ENCODE measurements around the gene HSD17B12. TPM values are rescaled to one million over a fixed set of nuclear protein-coding genes. Genes with fewer than 3 reads are reported as not detected.

The HSD17B12 gene
- total and polyA plus RNA-seq, 2 of the 13 experiments (the other 11 are each of a cell fraction or from before 2014, with no cell fraction given): 50.3 to 117 TPM

DNA sequence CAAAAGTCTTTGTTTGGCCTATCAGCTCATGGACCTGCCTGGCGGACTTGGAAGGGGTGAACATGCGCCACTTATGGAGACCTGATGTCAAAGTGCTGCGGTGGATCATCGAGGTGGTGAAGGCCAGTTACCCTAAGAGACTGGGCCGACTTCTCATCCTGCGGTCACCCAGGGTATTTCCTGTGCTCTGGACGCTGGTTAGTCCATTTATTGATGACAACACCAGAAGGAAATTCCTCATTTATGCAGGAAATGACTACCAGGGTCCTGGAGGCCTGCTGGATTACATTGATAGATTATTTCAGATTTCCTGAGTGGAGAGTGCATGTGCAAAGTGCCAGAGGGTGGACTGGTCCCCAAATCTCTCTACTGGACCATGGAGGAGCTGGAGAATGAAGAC is 218.0 kb downstream of the HSD17B12 start:
- no peaks in the 10 kb centered on the region for H3K4me1 ChIP-seq (ENCODE audit: insufficient read depth, low read length)
- no peak overlapping the region for H2AFZ ChIP-seq (ENCODE audit: low read length)
- ChIA-PET POLR2A (no interaction called here), CTCF (ENCODE audit: low intra/inter-chr PET ratio, low total read pairs) (no interaction called here)
- in situ Hi-C loops (cut with HindIII; ENCODE audit: extremely low pct_ligation_motif_present, low pct_unique_long_range_greater_than_20kb) (no loop called here), intact Hi-C loops (cut with micrococcal nuclease; ENCODE audit: unreplicated experiment) (no loop called here)
- H4K20me1 ChIP-seq (ENCODE audit: insufficient read depth, low read length): no peaks in the 10 kb centered on the region
- H3K4me2 ChIP-seq (ENCODE audit: low read depth, low read length): no peak overlapping the region
- H3K4me3 ChIP-seq (replicated peaks in 1 of 3; ENCODE audit: insufficient read depth in 1 of 3, low read depth in 2 of 3, low read length in 3 of 3): no peak overlapping the region
- H3K36me3 ChIP-seq (replicated peaks in 1 of 2; ENCODE audit: control insufficient read depth in 1 of 2, insufficient read depth in 2 of 2, low read length in 2 of 2): peaks cover 10 to 54% of the 10 kb centered on the region in 2 experiments; a peak in 4 of 5 replicates
- H3K9me3 ChIP-seq (ENCODE audit: low read length): no peaks in the 10 kb centered on the region
- no peak overlapping the region for H3K9ac ChIP-seq (ENCODE audit: insufficient read depth, low read depth, low read length)
- FAIRE-seq (no peak), DNase-seq (ENCODE audit: low spot score) (no peak), ATAC-seq (no peak)
- no peaks in the 10 kb centered on the region for H3K27me3 ChIP-seq (ENCODE audit: control insufficient read depth in 1 of 2, insufficient read depth in 2 of 2, low read length in 2 of 2)
- WGBS (ENCODE audit: low lambda C conversion rate): 94% methylated on average over 7 of the region's 7 CpGs
- TF ChIP-seq, protein P1, sequence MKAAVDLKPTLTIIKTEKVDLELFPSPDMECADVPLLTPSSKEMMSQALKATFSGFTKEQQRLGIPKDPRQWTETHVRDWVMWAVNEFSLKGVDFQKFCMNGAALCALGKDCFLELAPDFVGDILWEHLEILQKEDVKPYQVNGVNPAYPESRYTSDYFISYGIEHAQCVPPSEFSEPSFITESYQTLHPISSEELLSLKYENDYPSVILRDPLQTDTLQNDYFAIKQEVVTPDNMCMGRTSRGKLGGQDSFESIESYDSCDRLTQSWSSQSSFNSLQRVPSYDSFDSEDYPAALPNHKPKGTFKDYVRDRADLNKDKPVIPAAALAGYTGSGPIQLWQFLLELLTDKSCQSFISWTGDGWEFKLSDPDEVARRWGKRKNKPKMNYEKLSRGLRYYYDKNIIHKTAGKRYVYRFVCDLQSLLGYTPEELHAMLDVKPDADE (CRISPR knock-in tag; IDR thresholded peaks at IDR 0.05): no peak
- no peak for TF ChIP-seq ZNF737 (CRISPR knock-in tag; IDR thresholded peaks at IDR 0.05; ENCODE audit: borderline replicate concordance)
- H3K27ac ChIP-seq (ENCODE audit: extremely low read length, insufficient read depth, low read length): no peak overlapping the region
- no peaks in the 10 kb centered on the region for H3K79me2 ChIP-seq (ENCODE audit: insufficient read depth, low read length)
- no TSS peak for BruUV-seq (replicated peaks)

DNA sequence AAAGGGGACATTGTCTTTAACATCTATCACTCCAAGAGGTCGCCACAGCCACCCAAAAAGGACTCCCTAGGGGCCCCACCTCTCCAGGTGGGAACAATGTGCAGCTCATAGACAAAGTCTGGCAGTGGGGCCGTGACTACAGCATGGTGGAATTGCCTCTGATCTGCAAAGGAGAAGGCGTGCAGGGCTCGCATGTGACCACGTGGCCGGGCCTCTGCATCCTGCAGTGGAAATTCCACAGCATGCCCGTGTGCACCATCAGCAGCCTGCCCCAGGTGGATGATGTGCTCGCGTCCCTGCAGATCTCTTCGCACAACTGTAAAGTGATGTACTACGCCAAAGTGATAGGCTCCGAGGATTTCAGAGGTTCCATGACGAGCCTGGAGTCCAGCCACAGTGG is 218.6 kb downstream of the HSD17B12 start:
- Histone ChIP-seq H3K36me3 (replicated peaks in 1 of 2; ENCODE audit: control insufficient read depth in 1 of 2, insufficient read depth in 2 of 2, low read length in 2 of 2) (peaks cover 10 to 51% of the 10 kb centered on the region in 2 experiments; a peak in 4 of 5 replicates), H3K79me2 (ENCODE audit: insufficient read depth, low read length) (no peaks in the 10 kb centered on the region), H3K27me3 (ENCODE audit: control insufficient read depth in 1 of 2, insufficient read depth in 2 of 2, low read length in 2 of 2) (no peaks in the 10 kb centered on the region), H3K9ac (ENCODE audit: insufficient read depth, low read depth, low read length) (no peak overlapping the region), H3K4me1 (ENCODE audit: insufficient read depth, low read length) (no peaks in the 10 kb centered on the region), H3K9me3 (ENCODE audit: low read length) (no peaks in the 10 kb centered on the region), H3K27ac (ENCODE audit: extremely low read length, insufficient read depth, low read length) (no peak overlapping the region), H2AFZ (ENCODE audit: low read length) (no peak overlapping the region), H3K4me3 (replicated peaks in 1 of 3; ENCODE audit: insufficient read depth in 1 of 3, low read depth in 2 of 3, low read length in 3 of 3) (no peak overlapping the region), H4K20me1 (ENCODE audit: insufficient read depth, low read length) (no peaks in the 10 kb centered on the region), H3K4me2 (ENCODE audit: low read depth, low read length) (no peak overlapping the region)
- intact Hi-C loops (cut with micrococcal nuclease; ENCODE audit: unreplicated experiment): no loop called here
- BruUV-seq (replicated peaks): no TSS peak
- 91% methylated on average over 13 of the region's 13 CpGs for WGBS (ENCODE audit: low lambda C conversion rate)
- ATAC-seq (no peak), DNase-seq (ENCODE audit: low spot score) (no peak), FAIRE-seq (no peak)
- in situ Hi-C loops (cut with HindIII; ENCODE audit: extremely low pct_ligation_motif_present, low pct_unique_long_range_greater_than_20kb): no loop called here
- ChIA-PET CTCF (ENCODE audit: low intra/inter-chr PET ratio, low total read pairs) (no interaction called here), POLR2A (no interaction called here)
- TF ChIP-seq CBX1 (IDR thresholded peaks at IDR 0.05; ENCODE audit: low read depth): no peak
- no peak for TF ChIP-seq LCORL (IDR thresholded peaks at IDR 0.05)
- TF ChIP-seq LCORL (CRISPR knock-in tag; IDR thresholded peaks at IDR 0.05): no peak
- no peak for TF ChIP-seq CAMTA2 (CRISPR knock-in tag; IDR thresholded peaks at IDR 0.05; ENCODE audit: borderline replicate concordance)
- TF ChIP-seq RAD51 (IDR thresholded peaks at IDR 0.05; ENCODE audit: borderline replicate concordance): no peak
- TF ChIP-seq ATF1 (CRISPR knock-in tag; IDR thresholded peaks at IDR 0.05): no peak
- no peak for TF ChIP-seq FOXA1 (IDR thresholded peaks at IDR 0.05)
- TF ChIP-seq FOXA1 (CRISPR knock-in tag; IDR thresholded peaks at IDR 0.05): no peak
- TF ChIP-seq, protein P2, sequence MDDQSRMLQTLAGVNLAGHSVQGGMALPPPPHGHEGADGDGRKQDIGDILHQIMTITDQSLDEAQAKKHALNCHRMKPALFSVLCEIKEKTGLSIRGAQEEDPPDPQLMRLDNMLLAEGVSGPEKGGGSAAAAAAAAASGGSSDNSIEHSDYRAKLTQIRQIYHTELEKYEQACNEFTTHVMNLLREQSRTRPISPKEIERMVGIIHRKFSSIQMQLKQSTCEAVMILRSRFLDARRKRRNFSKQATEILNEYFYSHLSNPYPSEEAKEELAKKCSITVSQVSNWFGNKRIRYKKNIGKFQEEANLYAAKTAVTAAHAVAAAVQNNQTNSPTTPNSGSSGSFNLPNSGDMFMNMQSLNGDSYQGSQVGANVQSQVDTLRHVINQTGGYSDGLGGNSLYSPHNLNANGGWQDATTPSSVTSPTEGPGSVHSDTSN (CRISPR knock-in tag; IDR thresholded peaks at IDR 0.05; ENCODE audit: borderline replicate concordance): no peak
- no peak for TF ChIP-seq CHD2 (IDR thresholded peaks at IDR 0.05; ENCODE audit: low read depth, low read length)
- TF ChIP-seq, protein P3, sequence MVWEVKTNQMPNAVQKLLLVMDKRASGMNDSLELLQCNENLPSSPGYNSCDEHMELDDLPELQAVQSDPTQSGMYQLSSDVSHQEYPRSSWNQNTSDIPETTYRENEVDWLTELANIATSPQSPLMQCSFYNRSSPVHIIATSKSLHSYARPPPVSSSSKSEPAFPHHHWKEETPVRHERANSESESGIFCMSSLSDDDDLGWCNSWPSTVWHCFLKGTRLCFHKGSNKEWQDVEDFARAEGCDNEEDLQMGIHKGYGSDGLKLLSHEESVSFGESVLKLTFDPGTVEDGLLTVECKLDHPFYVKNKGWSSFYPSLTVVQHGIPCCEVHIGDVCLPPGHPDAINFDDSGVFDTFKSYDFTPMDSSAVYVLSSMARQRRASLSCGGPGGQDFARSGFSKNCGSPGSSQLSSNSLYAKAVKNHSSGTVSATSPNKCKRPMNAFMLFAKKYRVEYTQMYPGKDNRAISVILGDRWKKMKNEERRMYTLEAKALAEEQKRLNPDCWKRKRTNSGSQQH (CRISPR knock-in tag; IDR thresholded peaks at IDR 0.05; ENCODE audit: low read depth): no peak
- TF ChIP-seq MZF1 (CRISPR knock-in tag; IDR thresholded peaks at IDR 0.05; ENCODE audit: borderline replicate concordance): no peak
- no peak for TF ChIP-seq GATA4 (IDR thresholded peaks at IDR 0.05; ENCODE audit: borderline replicate concordance, low read depth)
